GM20000 (cell line): ENCODE data around the gene NEGR1.

Experiments used
- DNase-seq: peaks from one replicate; pipeline ENCODE4 v3.0.0; 2012; ENCODE audit warnings: low spot score
- TF ChIP-seq, protein P1 (sequence below): IDR thresholded peaks from 2 replicates; pipeline ENCODE4 v1.5.1; 2012; ENCODE audit warnings: mild to moderate bottlenecking, control low read depth; ENCODE audit errors: extremely low read depth, missing control alignments

The NEGR1 gene

DNA sequence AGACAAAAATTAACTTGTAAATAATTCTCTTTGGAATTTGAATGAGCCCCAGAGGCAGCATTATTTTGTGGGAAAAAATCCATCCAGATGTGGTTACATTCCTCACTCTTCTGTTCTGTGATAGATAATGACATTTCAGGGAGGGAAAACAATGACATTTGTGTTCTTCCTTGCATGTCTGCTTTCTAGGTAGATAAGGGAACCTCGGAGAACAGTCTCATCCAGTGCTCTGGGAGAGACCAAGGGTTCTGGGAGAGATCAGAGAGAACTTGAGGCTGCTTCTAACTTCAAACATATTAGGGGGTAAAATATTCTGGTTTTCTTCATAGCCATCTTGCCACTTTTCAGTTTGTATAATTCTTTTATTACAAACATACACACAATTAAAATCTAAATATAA is 269.2 kb downstream of the NEGR1 start:
- DNase-seq, result no peak
- TF ChIP-seq, protein P1, sequence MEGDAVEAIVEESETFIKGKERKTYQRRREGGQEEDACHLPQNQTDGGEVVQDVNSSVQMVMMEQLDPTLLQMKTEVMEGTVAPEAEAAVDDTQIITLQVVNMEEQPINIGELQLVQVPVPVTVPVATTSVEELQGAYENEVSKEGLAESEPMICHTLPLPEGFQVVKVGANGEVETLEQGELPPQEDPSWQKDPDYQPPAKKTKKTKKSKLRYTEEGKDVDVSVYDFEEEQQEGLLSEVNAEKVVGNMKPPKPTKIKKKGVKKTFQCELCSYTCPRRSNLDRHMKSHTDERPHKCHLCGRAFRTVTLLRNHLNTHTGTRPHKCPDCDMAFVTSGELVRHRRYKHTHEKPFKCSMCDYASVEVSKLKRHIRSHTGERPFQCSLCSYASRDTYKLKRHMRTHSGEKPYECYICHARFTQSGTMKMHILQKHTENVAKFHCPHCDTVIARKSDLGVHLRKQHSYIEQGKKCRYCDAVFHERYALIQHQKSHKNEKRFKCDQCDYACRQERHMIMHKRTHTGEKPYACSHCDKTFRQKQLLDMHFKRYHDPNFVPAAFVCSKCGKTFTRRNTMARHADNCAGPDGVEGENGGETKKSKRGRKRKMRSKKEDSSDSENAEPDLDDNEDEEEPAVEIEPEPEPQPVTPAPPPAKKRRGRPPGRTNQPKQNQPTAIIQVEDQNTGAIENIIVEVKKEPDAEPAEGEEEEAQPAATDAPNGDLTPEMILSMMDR, result no peak

DNA sequence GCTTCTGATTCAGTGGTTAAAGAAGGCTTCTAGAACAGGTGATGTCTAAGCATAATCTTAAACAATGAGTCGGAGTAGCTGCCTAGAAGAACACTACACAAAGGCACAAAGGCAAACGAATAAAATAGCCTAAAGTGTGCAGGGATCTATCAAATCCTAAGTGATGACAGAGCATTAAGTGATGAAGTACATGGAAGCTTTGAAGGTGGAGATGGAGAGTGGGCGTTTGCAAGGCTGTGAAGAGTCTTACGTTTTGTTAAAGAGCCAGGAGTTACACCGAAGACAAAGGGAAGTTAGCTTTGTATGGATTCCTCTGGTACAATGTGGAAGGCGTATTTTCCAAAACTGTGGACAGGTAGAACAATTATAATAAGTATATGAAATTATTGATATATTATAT is 270.6 kb downstream of the NEGR1 start:
- DNase-seq, result no peak

DNA sequence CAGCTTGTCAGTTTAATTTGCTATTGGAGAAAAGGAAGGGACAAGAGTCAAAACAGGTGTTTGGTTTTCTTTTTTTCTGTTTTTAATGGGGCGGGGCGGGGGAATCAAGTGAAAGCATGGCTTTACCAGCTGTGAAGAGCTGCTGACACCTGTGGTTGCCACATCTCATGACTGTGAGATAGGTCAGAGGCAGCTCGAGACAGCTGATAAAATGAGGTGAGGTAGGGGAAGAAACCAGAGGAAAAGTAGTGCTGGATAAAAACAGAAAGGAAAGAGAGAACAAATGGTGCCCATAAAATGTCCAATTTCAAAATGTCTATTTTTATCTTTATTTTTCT is 272.3 kb downstream of the NEGR1 start:
- TF ChIP-seq, protein P1, result no peak
- DNase-seq, result no peak

More for the DNA sequence above, 270.6 kb downstream of the NEGR1 start:
- TF ChIP-seq, protein P1, result no peak

DNA sequence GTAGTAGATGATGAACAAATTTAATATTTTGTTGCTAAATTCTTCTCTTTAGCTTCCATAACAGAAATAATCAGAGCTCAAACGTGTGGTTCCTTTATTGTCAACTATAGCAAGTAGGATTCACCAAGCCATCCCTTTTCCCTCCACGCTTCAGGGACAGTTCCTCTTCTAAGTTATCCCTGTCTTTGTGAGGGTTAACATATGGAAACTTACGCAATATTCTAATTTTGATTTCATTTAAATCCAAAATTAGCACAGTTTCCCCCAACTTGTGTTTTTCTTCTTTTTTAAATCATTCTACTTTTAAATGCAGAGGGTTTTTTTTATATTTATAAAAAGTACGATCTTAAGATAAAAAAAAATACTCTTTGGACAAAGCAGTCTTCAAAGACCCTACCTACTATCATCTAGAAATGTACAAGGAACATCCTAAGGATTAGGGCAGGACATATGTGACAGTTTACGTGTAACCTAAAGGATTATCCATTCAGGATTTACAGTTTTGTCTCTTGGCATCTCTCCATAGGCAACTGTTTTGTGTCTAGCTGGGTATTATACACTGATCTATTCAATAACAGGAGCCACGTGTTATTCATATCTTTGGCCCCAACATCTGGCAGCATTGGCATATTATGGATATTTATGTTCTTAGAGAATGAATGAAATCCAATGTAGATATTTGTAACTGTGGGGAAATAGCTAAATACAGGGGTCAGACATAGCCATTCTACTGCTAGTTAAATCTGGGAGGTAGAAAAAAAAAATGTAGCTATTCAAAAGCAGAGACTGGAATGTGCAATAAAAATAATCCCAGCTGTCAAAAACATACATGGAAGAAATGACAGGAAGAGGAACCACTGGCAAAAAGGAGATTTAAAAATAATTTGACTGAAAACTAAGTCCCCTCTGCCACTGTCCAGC is 272.9 kb downstream of the NEGR1 start:
- DNase-seq, result no peak
- TF ChIP-seq, protein P1, result no peak

DNA sequence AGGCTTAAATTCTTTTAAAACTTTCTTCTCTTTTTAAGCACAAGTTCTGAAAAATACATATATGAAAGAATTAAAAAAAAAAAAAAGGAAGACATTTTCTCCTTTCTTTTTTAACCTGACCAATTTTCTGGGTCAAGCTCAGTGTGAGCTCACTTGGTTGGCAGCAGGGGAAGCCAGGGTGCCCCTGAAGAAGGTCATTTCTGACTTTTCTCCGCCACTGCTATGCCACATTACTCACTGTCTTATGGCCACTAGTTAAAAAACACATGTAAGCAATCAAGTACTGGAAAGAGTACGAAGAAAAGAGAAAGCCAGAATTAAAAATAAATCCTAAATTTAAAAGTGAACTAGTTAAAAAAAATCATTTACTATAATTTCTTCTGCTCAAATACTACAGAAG is 275.0 kb downstream of the NEGR1 start:
- TF ChIP-seq, protein P1, result no peak
- DNase-seq, result no peak

DNA sequence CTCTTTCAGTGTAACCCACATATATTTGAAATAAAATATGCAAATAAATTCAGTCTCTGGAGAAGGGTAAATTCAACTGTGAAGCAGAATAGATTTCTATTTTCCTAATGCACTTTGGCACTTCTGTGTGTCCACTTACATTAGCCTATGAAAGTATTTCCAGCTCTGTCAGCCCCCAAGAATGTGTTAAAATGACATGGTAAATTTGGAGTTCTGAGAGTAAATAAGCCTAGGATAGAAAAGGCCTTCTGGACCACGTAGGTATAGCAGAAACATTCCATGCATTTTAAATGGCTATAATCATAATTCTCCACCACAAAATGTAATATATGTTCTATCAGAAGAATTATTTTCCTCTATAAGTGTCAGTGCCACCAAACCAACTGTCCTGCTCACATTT is 276.2 kb downstream of the NEGR1 start:
- no peak for DNase-seq
- TF ChIP-seq, protein P1, result no peak

DNA sequence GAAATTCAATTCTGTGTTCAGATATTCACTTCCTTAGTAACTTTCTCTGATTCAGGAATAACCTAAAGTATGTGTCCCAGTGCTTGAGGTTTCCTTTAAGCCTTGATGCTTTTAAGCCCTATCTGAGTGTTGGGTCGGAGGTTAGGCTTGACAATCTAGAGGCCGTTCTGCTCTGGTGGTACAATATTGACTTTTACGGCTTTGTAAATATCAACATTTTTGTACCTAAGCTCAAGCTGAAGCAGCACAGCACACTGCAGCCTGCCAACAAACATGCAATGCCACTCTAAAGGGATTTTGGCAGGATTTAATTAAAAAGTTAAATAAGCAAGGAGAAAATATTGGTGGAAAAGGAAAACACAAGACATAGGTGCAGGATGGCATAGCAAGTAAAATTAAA is 279.2 kb downstream of the NEGR1 start:
- TF ChIP-seq, protein P1, result no peak
- no peak for DNase-seq
